Neural cell (in vitro differentiated cells): Measurements from ENCODE around the gene LMCD1. TPM values are rescaled to one million over a fixed set of nuclear protein-coding genes. Genes with fewer than 3 reads are reported as not detected.

Source experiments
- H2AFZ ChIP-seq: fragments of 200-600, 300-800 bp; sonication (generic), shearing (Covaris generic); 2 replicates; pipeline ENCODE4 v1.6.0; 2014; ENCODE audit warnings: low read depth, mild to moderate bottlenecking, antibody characterized with exemption, low read length, moderate library complexity
- H3F3A ChIP-seq: fragments of 200-600 bp; shearing (Covaris generic); 2 replicates; pipeline ENCODE4 v1.6.1; 2016; ENCODE audit warnings: mild to moderate bottlenecking, moderate library complexity, mixed read lengths, antibody characterized with exemption, low read length; ENCODE audit not compliant: insufficient read depth, poor library complexity, severe bottlenecking
- H3K27ac ChIP-seq: fragments of 200-600, 300-800 bp; sonication (generic), shearing (Covaris generic); 2 replicates; pipeline ENCODE4 v1.5.1; 2014; ENCODE audit warnings: mild to moderate bottlenecking, low read length, moderate library complexity
- H3K27me3 ChIP-seq: fragments of 300-800, 200-600 bp; sonication (generic), shearing (Covaris generic); 2 replicates; pipeline ENCODE4 v1.6.0; 2014; ENCODE audit warnings: mild to moderate bottlenecking, low read depth, low read length, moderate library complexity; ENCODE audit not compliant: insufficient read depth
- H3K36me3 ChIP-seq: fragments of 300-800, 200-600 bp; sonication (generic), shearing (Covaris generic); 2 replicates; pipeline ENCODE4 v1.5.1; 2014; ENCODE audit warnings: mild to moderate bottlenecking, antibody characterized with exemption, low read length, moderate library complexity; ENCODE audit not compliant: insufficient read depth
- H3K4me2 ChIP-seq: fragments of 300-800, 200-600 bp; sonication (generic), shearing (Covaris generic); 2 replicates; pipeline ENCODE4 v1.6.0; 2014; ENCODE audit warnings: mild to moderate bottlenecking, low read length
- H3K4me3 ChIP-seq: fragments of 300-800, 200-600 bp; sonication (generic), shearing (Covaris generic); 2 replicates; pipeline ENCODE4 v1.5.1; 2014; ENCODE audit warnings: mild to moderate bottlenecking, low read length, moderate library complexity
- H3K79me2 ChIP-seq: fragments of 200-600 bp; shearing (Covaris generic); replicated peaks from 2 replicates; pipeline ENCODE4 v1.6.0; 2014; ENCODE audit warnings: mild to moderate bottlenecking, low read length, moderate library complexity; ENCODE audit not compliant: insufficient read depth
- H3K9ac ChIP-seq: fragments of 300-800, 200-600 bp; sonication (generic), shearing (Covaris generic); 2 replicates; pipeline ENCODE4 v1.6.1; 2016; ENCODE audit warnings: mild to moderate bottlenecking, low read length, mixed read lengths
- H3K9me2 ChIP-seq: fragments of 200-600 bp; shearing (Covaris generic); 2 replicates; pipeline ENCODE4 v1.6.1; 2016; ENCODE audit warnings: mild to moderate bottlenecking, low read length, mixed read lengths; ENCODE audit not compliant: insufficient read depth
- H3K9me3 ChIP-seq: fragments of 200-600, 300-800 bp; sonication (generic), shearing (Covaris generic); 2 replicates; pipeline ENCODE4 v1.6.1; 2016; ENCODE audit warnings: mild to moderate bottlenecking, mixed run types, low read length, moderate library complexity, mixed read lengths
- H4K20me1 ChIP-seq: fragments of 200-600 bp; shearing (Covaris generic); 2 replicates; pipeline ENCODE4 v1.6.1; 2016; ENCODE audit warnings: mild to moderate bottlenecking, mixed run types; ENCODE audit not compliant: insufficient read depth
- CTCF ChIP-seq: fragments of 450-650 bp; IDR thresholded peaks from 2 replicates; pipeline ENCODE4 v1.5.1; 2014; ENCODE audit warnings: antibody characterized with exemption, mild to moderate bottlenecking, moderate library complexity; ENCODE audit not compliant: poor library complexity, severe bottlenecking
- EP300 ChIP-seq: fragments of 450-650 bp; conservative IDR thresholded peaks from 2 replicates; pipeline ENCODE4 v1.6.1; 2014; ENCODE audit warnings: antibody characterized with exemption, mild to moderate bottlenecking, moderate library complexity; ENCODE audit not compliant: poor library complexity, severe bottlenecking
- EZH2 ChIP-seq: fragments of 200-600, 300-800 bp; shearing (Covaris generic), sonication (generic); IDR thresholded peaks from 2 replicates; pipeline ENCODE4 v1.6.1; 2014; ENCODE audit warnings: antibody characterized with exemption, low read length, borderline replicate concordance, mild to moderate bottlenecking; ENCODE audit not compliant: insufficient read depth, poor library complexity, severe bottlenecking
- MXI1 ChIP-seq: fragments of 450-650 bp; conservative IDR thresholded peaks from 2 replicates; pipeline ENCODE4 v1.6.1; 2014; ENCODE audit warnings: antibody characterized with exemption, mild to moderate bottlenecking; ENCODE audit not compliant: poor library complexity, severe bottlenecking
- POLR2AphosphoS5 ChIP-seq: IDR thresholded peaks from 2 replicates; pipeline ENCODE4 v1.6.1; 2012
- RAD21 ChIP-seq: fragments of 450-650 bp; conservative IDR thresholded peaks from 2 replicates; pipeline ENCODE4 v1.6.1; 2014; ENCODE audit warnings: antibody characterized with exemption, mild to moderate bottlenecking, moderate library complexity
- REST ChIP-seq: IDR thresholded peaks from 2 replicates; pipeline ENCODE4 v1.6.1; 2012; ENCODE audit warnings: borderline replicate concordance
- SMC3 ChIP-seq: fragments of 450-650 bp; conservative IDR thresholded peaks from 2 replicates; pipeline ENCODE4 v1.6.1; 2014; ENCODE audit warnings: antibody characterized with exemption, mild to moderate bottlenecking, moderate library complexity; ENCODE audit not compliant: poor library complexity
- TAF1 ChIP-seq: IDR thresholded peaks from 2 replicates; pipeline ENCODE4 v1.6.1; 2012; ENCODE audit warnings: low read depth
- polyA plus RNA-seq: library from polyadenylated mRNA; depleted of rRNA; stranded (reverse); fragments of >200 nt; gene quantifications from 2 replicates; pipeline ENCODE4 v1.2.3, GENCODE V29; 2014

The LMCD1 gene
- polyA plus RNA-seq, 1 donor from 2014 or later: 3.5 TPM

- H3K9me2 ChIP-seq: no peaks in the 10 kb centered on the region
- no peak overlapping the region for H3K4me3 ChIP-seq
- no peak overlapping the region for H3K4me2 ChIP-seq
- H3K36me3 ChIP-seq: no peaks in the 10 kb centered on the region
- no peak for TF ChIP-seq REST
- H3K27ac ChIP-seq: no peak overlapping the region
- H3K9me3 ChIP-seq: no peaks in the 10 kb centered on the region
- no peak overlapping the region for H3K9ac ChIP-seq
- H3F3A ChIP-seq: no peaks in the 10 kb centered on the region
- no peak overlapping the region for H2AFZ ChIP-seq
- H3K27me3 ChIP-seq: no peaks in the 10 kb centered on the region
- H4K20me1 ChIP-seq: no peaks in the 10 kb centered on the region
- H3K79me2 ChIP-seq: no peaks in the 10 kb centered on the region
Measured at GRCh38 chr3:8518138-8518537, 16.5 kb downstream of the LMCD1 start.

- Histone ChIP-seq H3K9ac (no peak overlapping the region), H3K4me3 (no peak overlapping the region), H3K9me3 (no peaks in the 10 kb centered on the region), H3K9me2 (no peaks in the 10 kb centered on the region), H3K4me2 (no peak overlapping the region), H3K27ac (no peak overlapping the region), H3K79me2 (no peaks in the 10 kb centered on the region), H4K20me1 (no peaks in the 10 kb centered on the region), H3K36me3 (no peaks in the 10 kb centered on the region), H3F3A (no peaks in the 10 kb centered on the region), H2AFZ (no peak overlapping the region), H3K27me3 (no peaks in the 10 kb centered on the region)
- TF ChIP-seq TAF1 (no peak), SMC3 (no peak), MXI1 (no peak), EZH2 (no peak), RAD21 (no peak), EP300 (no peak), CTCF (no peak), POLR2AphosphoS5 (no peak), REST (no peak)
Measured at GRCh38 chr3:8519156-8519555, 17.5 kb downstream of the LMCD1 start.
